ENCODE results near the gene DPF3. TPM values are rescaled to one million over a fixed set of nuclear protein-coding genes. Genes with fewer than 3 reads are reported as not detected.

Gene DPF3
- polyA plus RNA-seq, 1 experiment: 3.6 TPM

- no peak for TF ChIP-seq CTCF (IDR thresholded peaks at IDR 0.05; ENCODE audit: insufficient read depth, low read depth, low read length)
- DNase-seq (ENCODE audit: low read depth): no peak
- ChIA-PET CTCF (no interaction called here), POLR2A (no interaction called here)
- Histone ChIP-seq H3K36me3 (ENCODE audit: control insufficient read depth, insufficient read depth, low read length) (no peaks in the 10 kb centered on the region), H3K4me3 (ENCODE audit: low read depth, low read length) (no peak overlapping the region), H3K27me3 (ENCODE audit: control insufficient read depth, insufficient read depth, low read length) (no peaks in the 10 kb centered on the region)
Measured at GRCh38 chr14:72826039-72826438, 67.9 kb downstream of the DPF3 start.

- Histone ChIP-seq H3K27me3 (ENCODE audit: control insufficient read depth, insufficient read depth, low read length) (no peaks in the 10 kb centered on the region), H3K4me3 (ENCODE audit: low read depth, low read length) (no peak overlapping the region), H3K36me3 (ENCODE audit: control insufficient read depth, insufficient read depth, low read length) (no peaks in the 10 kb centered on the region)
- no peak for DNase-seq (ENCODE audit: low read depth)
- ChIA-PET POLR2A (no interaction called here), CTCF (interaction anchor here (1.0 kb wide), 1 partner anchor 182 kb away, joined by 3 read pairs; no protein-coding TSS in a partner anchor)
- no peak for TF ChIP-seq CTCF (IDR thresholded peaks at IDR 0.05; ENCODE audit: insufficient read depth, low read depth, low read length)
Measured at GRCh38 chr14:72825486-72825885, 68.4 kb downstream of the DPF3 start.

- DNase-seq (ENCODE audit: low read depth): no peak
- POLR2A ChIA-PET: interaction anchor here (0.6 kb wide), 1 partner anchor 235 kb away, joined by 5 read pairs; no protein-coding TSS in a partner anchor
Measured at GRCh38 chr14:72824051-72824450, 69.8 kb downstream of the DPF3 start.

GRCh38 chr14:72822946-72823611 is 70.8 kb downstream of the DPF3 start:
- H3K36me3 ChIP-seq (ENCODE audit: control insufficient read depth, insufficient read depth, low read length): no peaks in the 10 kb centered on the region
- H3K27me3 ChIP-seq (ENCODE audit: control insufficient read depth, insufficient read depth, low read length): no peaks in the 10 kb centered on the region
- no peak for TF ChIP-seq CTCF (IDR thresholded peaks at IDR 0.05; ENCODE audit: insufficient read depth, low read depth, low read length)
- no peak overlapping the region for H3K4me3 ChIP-seq (ENCODE audit: low read depth, low read length)
- DNase-seq (ENCODE audit: low read depth): no peak
- CTCF ChIA-PET: no interaction called here
- POLR2A ChIA-PET: no interaction called here

More at GRCh38 chr14:72824051-72824450, 69.8 kb downstream of the DPF3 start:
- TF ChIP-seq CTCF (IDR thresholded peaks at IDR 0.05; ENCODE audit: insufficient read depth, low read depth, low read length): no peak
- CTCF ChIA-PET: no interaction called here
- Histone ChIP-seq H3K4me3 (ENCODE audit: low read depth, low read length) (no peak overlapping the region), H3K36me3 (ENCODE audit: control insufficient read depth, insufficient read depth, low read length) (no peaks in the 10 kb centered on the region), H3K27me3 (ENCODE audit: control insufficient read depth, insufficient read depth, low read length) (no peaks in the 10 kb centered on the region)

GRCh38 chr14:72818998-72819397 is 74.9 kb downstream of the DPF3 start:
- DNase-seq (ENCODE audit: low read depth): no peak
- Histone ChIP-seq H3K4me3 (ENCODE audit: low read depth, low read length) (no peak overlapping the region), H3K27me3 (ENCODE audit: control insufficient read depth, insufficient read depth, low read length) (no peaks in the 10 kb centered on the region), H3K36me3 (ENCODE audit: control insufficient read depth, insufficient read depth, low read length) (no peaks in the 10 kb centered on the region)
- CTCF ChIA-PET: no interaction called here
- TF ChIP-seq CTCF (IDR thresholded peaks at IDR 0.05; ENCODE audit: insufficient read depth, low read depth, low read length): no peak
- POLR2A ChIA-PET: no interaction called here
